ENCODE results near the gene SLC44A2.

Gene SLC44A2

GRCh38 chr19:10680545-10681135 lies 55.3 kb downstream of the SLC44A2 start:
- no peaks in the 10 kb centered on the region for H3K9me2 ChIP-seq (replicated peaks; ENCODE audit: insufficient read depth, low read length)
- H3K27me3 ChIP-seq (ENCODE audit: low read length), result no peaks in the 10 kb centered on the region
- H3K9ac ChIP-seq (ENCODE audit: low read length), result no peak overlapping the region
- no peaks in the 10 kb centered on the region for H3K9me3 ChIP-seq (ENCODE audit: insufficient read depth, low read length)
- TF ChIP-seq EZH2phosphoT487 (conservative IDR thresholded peaks at IDR 0.05; ENCODE audit: low read length) (no peak), CTCF (IDR thresholded peaks at IDR 0.05; ENCODE audit: insufficient read depth, low read length, poor library complexity, severe bottlenecking) (no peak)
- no peak overlapping the region for H2AFZ ChIP-seq (ENCODE audit: low read depth, low read length, severe bottlenecking)
- no peak overlapping the region for H3K4me3 ChIP-seq (ENCODE audit: insufficient read depth, low read length, poor library complexity, severe bottlenecking)
- no peaks in the 10 kb centered on the region for H3F3A ChIP-seq (ENCODE audit: insufficient read depth)
- H3K79me2 ChIP-seq (ENCODE audit: insufficient read depth, low read length), result peaks cover 15% of the 10 kb centered on the region
- H4K20me1 ChIP-seq (ENCODE audit: low read depth, low read length), result peaks cover 15% of the 10 kb centered on the region; the same call in 1 of the 2 replicates
- no peak overlapping the region for H3K27ac ChIP-seq (ENCODE audit: low read depth, low read length)
- peaks cover 61% of the 10 kb centered on the region for H3K36me3 ChIP-seq (ENCODE audit: low read length)
- H3K4me2 ChIP-seq (ENCODE audit: low read depth, low read length, poor library complexity, severe bottlenecking), result no peak overlapping the region

- Histone ChIP-seq H4K20me1 (ENCODE audit: low read depth, low read length) (peaks cover 15% of the 10 kb centered on the region; the same call in 1 of the 2 replicates), H3K79me2 (ENCODE audit: insufficient read depth, low read length) (peaks cover 12% of the 10 kb centered on the region; the same call in 1 of the 2 replicates), H3K27me3 (ENCODE audit: low read length) (no peaks in the 10 kb centered on the region), H3F3A (ENCODE audit: insufficient read depth) (no peaks in the 10 kb centered on the region), H3K27ac (ENCODE audit: low read depth, low read length) (no peak overlapping the region), H3K4me3 (ENCODE audit: insufficient read depth, low read length, poor library complexity, severe bottlenecking) (no peak overlapping the region), H2AFZ (ENCODE audit: low read depth, low read length, severe bottlenecking) (no peak overlapping the region), H3K36me3 (ENCODE audit: low read length) (peaks cover 60% of the 10 kb centered on the region), H3K9ac (ENCODE audit: low read length) (no peak overlapping the region), H3K9me2 (replicated peaks; ENCODE audit: insufficient read depth, low read length) (no peaks in the 10 kb centered on the region), H3K4me2 (ENCODE audit: low read depth, low read length, poor library complexity, severe bottlenecking) (no peak overlapping the region), H3K9me3 (ENCODE audit: insufficient read depth, low read length) (no peaks in the 10 kb centered on the region)
- no peak for TF ChIP-seq CTCF (IDR thresholded peaks at IDR 0.05; ENCODE audit: insufficient read depth, low read length, poor library complexity, severe bottlenecking)
- no peak for TF ChIP-seq EZH2phosphoT487 (conservative IDR thresholded peaks at IDR 0.05; ENCODE audit: low read length)
These were observed 56.3 kb downstream of the SLC44A2 start for GRCh38 chr19:10681658-10682057.

- Histone ChIP-seq H3K79me2 (ENCODE audit: insufficient read depth, low read length) (peaks cover 12% of the 10 kb centered on the region; the same call in 1 of the 2 replicates), H4K20me1 (ENCODE audit: low read depth, low read length) (peaks cover 8% of the 10 kb centered on the region; the same call in 1 of the 2 replicates), H3K27ac (ENCODE audit: low read depth, low read length) (no peak overlapping the region), H3K27me3 (ENCODE audit: low read length) (no peaks in the 10 kb centered on the region), H3K9me3 (ENCODE audit: insufficient read depth, low read length) (no peaks in the 10 kb centered on the region), H3K9me2 (replicated peaks; ENCODE audit: insufficient read depth, low read length) (no peaks in the 10 kb centered on the region), H3K4me2 (ENCODE audit: low read depth, low read length, poor library complexity, severe bottlenecking) (no peak overlapping the region), H3K4me3 (ENCODE audit: insufficient read depth, low read length, poor library complexity, severe bottlenecking) (no peak overlapping the region), H2AFZ (ENCODE audit: low read depth, low read length, severe bottlenecking) (no peak overlapping the region), H3F3A (ENCODE audit: insufficient read depth) (no peaks in the 10 kb centered on the region), H3K9ac (ENCODE audit: low read length) (no peak overlapping the region), H3K36me3 (ENCODE audit: low read length) (peaks cover 51% of the 10 kb centered on the region)
- TF ChIP-seq EZH2phosphoT487 (conservative IDR thresholded peaks at IDR 0.05; ENCODE audit: low read length) (no peak), CTCF (IDR thresholded peaks at IDR 0.05; ENCODE audit: insufficient read depth, low read length, poor library complexity, severe bottlenecking) (no peak)
These were observed 57.2 kb downstream of the SLC44A2 start for GRCh38 chr19:10682397-10683063.

Data from SU-DHL-6 (cell line).